Measurements from ENCODE around the gene BAIAP2. TPM values are rescaled to one million over a fixed set of nuclear protein-coding genes. Genes with fewer than 3 reads are reported as not detected.
A peak's percentile ranks its signal among the peaks of the same experiment; 100 is the strongest.

Gene BAIAP2
- total RNA-seq, 1 donor from 2014 or later = 80.3 TPM

GRCh38 chr17:81032641-81033480 lies 2.1 kb upstream of the BAIAP2 start:
- no peak for DNase-seq (ENCODE audit: low read depth)
- H3K36me3 ChIP-seq (ENCODE audit: control insufficient read depth, insufficient read depth, low read length) = no peaks in the 10 kb centered on the region
- TF ChIP-seq CTCF (IDR thresholded peaks at IDR 0.05; ENCODE audit: insufficient read depth, low read length, poor library complexity, severe bottlenecking) = no peak
- no peak overlapping the region for H3K4me3 ChIP-seq (ENCODE audit: low read depth, low read length)
- H3K27me3 ChIP-seq (ENCODE audit: control insufficient read depth, insufficient read depth, low read length) = peaks cover 7% of the 10 kb centered on the region

- H3K27me3 ChIP-seq (ENCODE audit: control insufficient read depth, insufficient read depth, low read length) = no peaks in the 10 kb centered on the region
- no peak for TF ChIP-seq CTCF (IDR thresholded peaks at IDR 0.05; ENCODE audit: insufficient read depth, low read length, poor library complexity, severe bottlenecking)
- peak overlapping the region; percentile 61 for H3K4me3 ChIP-seq (ENCODE audit: low read depth, low read length)
- DNase-seq (ENCODE audit: low read depth) = no peak
- no peaks in the 10 kb centered on the region for H3K36me3 ChIP-seq (ENCODE audit: control insufficient read depth, insufficient read depth, low read length)
These were observed 1.3 kb upstream of the BAIAP2 start for GRCh38 chr17:81033535-81034167.

GRCh38 chr17:81034168-81034777 lies 678 bp upstream of the BAIAP2 start:
- Histone ChIP-seq H3K27me3 (ENCODE audit: control insufficient read depth, insufficient read depth, low read length) (no peaks in the 10 kb centered on the region), H3K4me3 (ENCODE audit: low read depth, low read length) (peak overlapping the region; percentile 61), H3K36me3 (ENCODE audit: control insufficient read depth, insufficient read depth, low read length) (no peaks in the 10 kb centered on the region)
- DNase-seq (ENCODE audit: low read depth) = no peak
- TF ChIP-seq CTCF (IDR thresholded peaks at IDR 0.05; ENCODE audit: insufficient read depth, low read length, poor library complexity, severe bottlenecking) = no peak

- no peak for TF ChIP-seq CTCF (IDR thresholded peaks at IDR 0.05; ENCODE audit: insufficient read depth, low read length, poor library complexity, severe bottlenecking)
- DNase-seq (ENCODE audit: low read depth) = no peak
These were observed 708 bp downstream of the BAIAP2 start for GRCh38 chr17:81035521-81036196.

GRCh38 chr17:81036197-81036941 lies 1.4 kb downstream of the BAIAP2 start:
- DNase-seq (ENCODE audit: low read depth) = no peak
- TF ChIP-seq CTCF (IDR thresholded peaks at IDR 0.05; ENCODE audit: insufficient read depth, low read length, poor library complexity, severe bottlenecking) = no peak
- no peaks in the 10 kb centered on the region for H3K36me3 ChIP-seq (ENCODE audit: control insufficient read depth, insufficient read depth, low read length)
- H3K4me3 ChIP-seq (ENCODE audit: low read depth, low read length) = peak overlapping the region; percentile 71
- no peaks in the 10 kb centered on the region for H3K27me3 ChIP-seq (ENCODE audit: control insufficient read depth, insufficient read depth, low read length)

More at GRCh38 chr17:81035521-81036196, 708 bp downstream of the BAIAP2 start:
- Histone ChIP-seq H3K4me3 (ENCODE audit: low read depth, low read length) (peak overlapping the region; percentile 71), H3K36me3 (ENCODE audit: control insufficient read depth, insufficient read depth, low read length) (no peaks in the 10 kb centered on the region), H3K27me3 (ENCODE audit: control insufficient read depth, insufficient read depth, low read length) (no peaks in the 10 kb centered on the region)
